CD1c-positive myeloid dendritic cell (primary cell): Measurements from ENCODE around the gene LCN6.
"Not testable (repeated sequence)": the region's sequence is repeated elsewhere in the genome, so short reads cannot be mapped to it uniquely, and the experiment has no call there.

Experiments used
- DNase-seq: peaks from one replicate; pipeline ENCODE4 v3.0.0-alpha.2; 2016; ENCODE audit errors: extremely low spot score

Gene LCN6, protein sequence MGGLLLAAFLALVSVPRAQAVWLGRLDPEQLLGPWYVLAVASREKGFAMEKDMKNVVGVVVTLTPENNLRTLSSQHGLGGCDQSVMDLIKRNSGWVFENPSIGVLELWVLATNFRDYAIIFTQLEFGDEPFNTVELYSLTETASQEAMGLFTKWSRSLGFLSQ

GRCh38 chr9:136748201-136748600 is at the start of gene LCN6:
TSS of gene LCN6 (minus strand) at chr9:136748525. CDS start at chr9:136748483, 42 bp downstream.
- no peak for DNase-seq

DNA sequence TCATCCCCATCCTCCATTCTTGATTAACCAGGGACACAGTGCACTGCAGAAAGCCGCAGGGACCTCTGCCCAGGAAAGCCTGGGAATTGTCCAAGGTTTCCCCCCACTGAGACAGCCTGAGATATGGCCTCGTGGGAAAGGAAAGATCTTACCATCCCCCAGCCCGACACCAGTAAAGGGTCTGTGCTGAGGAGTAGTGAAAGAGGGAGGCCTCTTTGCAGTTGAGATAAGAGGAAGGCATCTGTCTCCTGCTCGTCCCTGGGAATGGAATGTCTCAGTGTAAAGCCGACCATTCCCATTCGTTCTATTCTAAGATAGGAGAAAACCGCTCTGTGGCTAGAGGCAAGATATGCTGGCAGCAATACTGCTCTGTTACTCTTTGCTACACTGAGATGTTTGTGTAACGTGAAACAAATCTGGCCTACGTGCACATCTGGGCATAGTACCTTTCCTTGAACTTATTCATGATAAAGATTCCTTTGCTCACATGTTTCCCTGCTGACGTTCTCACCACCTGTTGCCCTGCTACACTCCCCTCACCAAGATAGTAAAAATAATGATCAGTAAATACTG is 48.5 kb upstream of the LCN6 start:
- not testable (repeated sequence) for DNase-seq

DNA sequence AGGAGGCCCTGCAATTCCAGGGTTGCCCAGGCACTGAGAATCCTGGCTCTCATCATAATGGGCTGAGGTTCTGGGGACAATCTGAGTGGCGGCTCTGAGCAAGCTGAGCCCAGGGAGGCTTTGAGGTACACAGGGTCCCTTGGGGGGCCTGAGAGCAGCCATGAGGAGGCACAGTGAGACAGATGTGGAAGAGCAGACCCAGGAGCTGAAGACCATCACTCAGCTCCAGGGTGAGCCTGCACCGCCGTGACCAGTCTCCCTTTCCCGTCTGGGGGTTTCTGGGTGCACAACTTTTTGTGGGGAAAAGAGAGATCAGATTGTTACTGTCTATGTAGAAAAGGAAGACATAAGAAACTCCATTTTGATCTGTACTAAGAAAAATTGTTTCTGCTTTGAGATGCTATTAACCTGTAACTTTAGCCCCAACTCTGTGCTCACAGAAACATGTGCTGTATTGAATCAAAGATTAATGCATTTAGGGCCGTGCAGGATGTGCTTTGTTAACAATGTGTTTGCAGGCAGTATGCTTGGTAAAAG is 48.0 kb upstream of the LCN6 start, which contains the start of gene CCDC183:
CCDC183 (plus strand) TSS at position 101 of the 537 bp plus-strand sequence; CDS start at position 161, 60 bp downstream.
- DNase-seq, result no peak

- peak; percentile 16 for DNase-seq
These were observed 46.6 kb upstream of the LCN6 start for GRCh38 chr9:136795000-136795348.

GRCh38 chr9:136794281-136794999 is 46.1 kb upstream of the LCN6 start:
- no peak for DNase-seq

DNA sequence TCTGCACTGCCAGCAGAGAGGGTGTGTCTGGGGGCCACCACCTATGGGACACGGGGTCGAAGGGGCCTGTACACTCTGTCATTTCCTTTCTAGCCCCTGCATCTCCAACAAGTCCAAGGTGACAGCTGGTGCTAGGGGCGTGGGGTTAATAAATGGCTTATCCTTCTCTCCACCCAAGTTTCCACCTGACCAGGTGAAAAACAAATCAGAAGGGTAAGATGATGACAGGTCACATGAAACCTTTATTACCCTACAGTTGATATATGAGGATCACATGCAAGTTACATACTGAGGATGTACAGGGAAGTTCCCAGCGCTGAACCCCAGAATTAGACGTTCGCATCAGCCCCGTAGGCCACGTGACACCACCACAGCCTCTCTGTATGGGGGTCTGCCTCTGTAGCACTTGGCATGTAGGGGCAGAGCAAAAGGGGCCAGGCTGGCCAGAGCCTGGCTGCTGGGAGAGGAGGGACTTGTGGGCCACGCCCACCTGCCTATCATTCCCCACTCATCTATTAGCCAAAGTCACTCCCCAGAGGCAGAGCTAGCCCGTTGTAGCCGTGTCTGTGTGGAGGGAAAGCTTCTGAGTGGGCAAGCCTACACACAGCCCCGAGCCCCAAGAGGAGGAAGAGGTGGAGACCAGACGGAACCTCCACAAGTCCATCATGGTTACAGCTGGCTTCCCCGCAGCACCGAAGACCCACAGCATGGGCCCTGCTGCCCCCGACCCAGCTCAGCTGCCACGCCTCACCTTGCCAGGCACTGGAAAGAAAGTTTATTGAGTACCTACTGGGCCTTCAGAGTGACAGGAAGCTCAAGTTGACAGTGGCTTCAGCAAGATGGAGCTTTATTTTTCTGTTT is 45.0 kb upstream of the LCN6 start:
- DNase-seq, result no peak

GRCh38 chr9:136792321-136793085 is 44.2 kb upstream of the LCN6 start:
- no peak for DNase-seq

DNA sequence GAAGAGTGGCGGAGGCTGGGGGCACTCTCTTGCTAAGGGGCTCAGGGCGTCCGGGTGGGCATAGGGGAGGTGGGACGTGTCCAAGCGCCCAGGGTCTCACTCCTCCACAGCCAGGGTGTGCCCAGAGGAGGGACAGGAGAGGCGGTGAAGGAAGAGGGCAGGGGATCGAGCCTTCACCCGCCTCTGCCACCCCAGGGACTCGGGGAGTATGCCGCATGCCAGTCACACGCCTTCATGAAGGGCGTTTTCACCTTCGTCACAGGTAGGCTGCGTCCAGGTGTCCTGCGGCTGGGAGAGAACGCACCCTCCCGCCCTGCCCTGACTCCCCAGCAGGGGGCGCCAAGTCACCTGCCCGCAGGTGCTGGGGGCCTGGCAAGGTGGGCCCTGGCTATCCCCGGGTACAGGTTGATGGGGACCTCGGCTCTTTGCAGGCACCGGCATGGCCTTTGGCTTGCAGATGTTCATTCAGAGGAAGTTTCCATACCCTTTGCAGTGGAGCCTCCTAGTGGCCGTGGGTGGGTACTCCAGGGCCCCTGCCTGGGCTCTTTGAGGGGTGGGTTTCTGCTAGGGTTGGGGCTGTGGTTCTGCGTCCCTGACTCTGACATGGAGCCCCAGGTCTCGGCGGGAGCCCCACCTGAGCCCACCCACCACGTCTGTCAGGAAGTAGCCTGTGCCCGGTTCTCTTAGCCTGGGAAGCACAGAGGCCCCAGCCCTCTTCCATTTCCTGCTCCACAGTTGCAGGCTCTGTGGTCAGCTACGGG is 43.4 kb upstream of the LCN6 start:
- peak; percentile 69 for DNase-seq

DNA sequence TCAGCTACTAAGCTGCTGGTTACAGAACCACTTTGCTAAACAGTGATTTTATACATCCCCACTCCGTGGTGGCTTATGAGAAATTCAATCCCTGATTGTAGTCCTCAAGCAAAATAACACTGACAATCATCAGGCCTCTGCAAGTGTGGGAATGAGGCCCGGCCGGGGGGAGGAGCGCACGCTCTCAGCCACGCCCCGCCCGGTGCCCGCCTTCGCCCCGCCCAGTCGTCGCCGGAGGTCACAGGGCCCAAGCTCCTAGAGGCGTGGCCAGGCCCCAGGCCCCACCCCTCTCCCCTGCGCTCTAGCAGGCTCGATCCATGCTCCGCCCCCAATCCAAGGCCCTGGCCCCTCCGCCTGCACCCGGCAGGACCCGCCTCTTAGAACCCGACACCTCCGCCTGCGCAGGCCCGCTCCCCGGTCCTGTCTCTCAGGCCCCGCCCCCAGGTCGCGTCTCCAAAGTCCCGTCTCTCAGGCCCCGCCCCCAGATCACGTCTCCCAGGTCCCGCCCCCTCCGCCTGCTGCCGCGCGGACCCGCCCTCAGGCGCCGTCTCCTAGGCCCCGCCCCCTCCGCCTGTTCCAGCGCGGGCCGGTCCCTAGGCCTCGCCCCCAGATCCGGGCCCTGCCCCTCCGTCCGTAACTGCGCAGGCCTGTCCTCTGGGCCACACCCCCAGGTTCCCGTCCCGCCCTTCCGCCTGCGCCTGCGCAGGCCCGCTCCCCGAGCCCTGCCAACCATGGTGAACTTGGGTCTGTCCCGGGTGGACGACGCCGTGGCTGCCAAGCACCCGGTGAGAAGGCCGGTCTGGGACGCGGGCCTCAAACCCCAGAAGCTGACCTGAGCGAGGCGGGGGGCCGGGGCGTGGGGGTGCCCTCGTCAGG is 42.6 kb upstream of the LCN6 start, which contains the start of gene TMEM141:
TMEM141 (plus strand) TSS at position 705 of the 876 bp plus-strand sequence; CDS start at position 732, 27 bp downstream.
- DNase-seq, result peak; percentile 100

GRCh38 chr9:136789523-136789937 is 41.2 kb upstream of the LCN6 start:
- no peak for DNase-seq

DNA sequence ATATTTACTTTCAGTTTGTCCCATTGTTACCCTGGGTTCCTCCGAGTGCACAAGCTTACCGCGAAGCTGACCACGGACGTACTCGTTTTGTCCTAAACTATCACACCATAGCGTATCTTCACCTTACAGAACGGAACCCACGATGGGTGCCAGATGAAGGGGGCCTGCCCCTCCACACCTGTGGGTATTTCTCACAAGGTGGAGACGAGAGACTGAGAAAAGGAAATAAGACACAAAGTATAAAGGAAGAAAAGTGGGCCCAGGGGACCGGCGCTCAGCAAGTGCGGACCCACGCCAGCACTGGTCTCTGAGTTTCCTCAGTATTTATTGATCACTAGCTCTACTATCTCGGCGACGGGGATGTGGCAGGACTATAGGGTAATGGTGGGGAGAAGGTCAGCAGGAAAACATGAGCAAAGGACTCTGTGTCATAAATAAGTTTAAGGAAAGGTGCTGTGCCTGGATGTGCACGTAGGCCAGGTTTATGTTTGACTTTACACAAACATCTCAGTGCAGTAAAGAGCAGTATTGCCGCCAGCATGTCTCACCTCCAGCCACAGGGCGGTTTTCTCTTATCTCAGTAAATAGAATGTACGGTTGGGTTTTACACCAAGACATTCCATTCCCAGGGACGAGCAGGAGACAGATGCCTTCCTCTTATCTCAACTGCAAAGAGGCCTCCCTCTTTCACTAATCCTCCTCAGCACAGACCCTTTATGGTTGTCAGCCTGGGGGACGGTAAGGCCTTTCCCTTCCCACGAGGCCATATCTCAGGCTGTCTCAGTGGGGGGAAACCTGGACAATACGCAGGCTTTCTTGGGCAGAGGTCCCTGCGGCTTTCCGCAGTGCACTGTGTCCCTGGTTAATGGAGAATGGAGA is 40.6 kb upstream of the LCN6 start:
- not testable (repeated sequence) for DNase-seq

- peak; percentile 90 for DNase-seq
These were observed 39.5 kb upstream of the LCN6 start for GRCh38 chr9:136787690-136788400.

GRCh38 chr9:136786983-136787382 is 38.7 kb upstream of the LCN6 start:
- not testable (repeated sequence) for DNase-seq

GRCh38 chr9:136786451-136786850 is 38.1 kb upstream of the LCN6 start:
- DNase-seq, result no peak

- not testable (repeated sequence) for DNase-seq
These were observed 37.4 kb upstream of the LCN6 start for GRCh38 chr9:136785565-136786355.

GRCh38 chr9:136784997-136785361 is 36.7 kb upstream of the LCN6 start:
- DNase-seq, result no peak
